ENCODE data around the gene NOX5. TPM values are rescaled to one million over a fixed set of nuclear protein-coding genes. Genes with fewer than 3 reads are reported as not detected.

Gene NOX5
- total RNA-seq, 1 donor from 2014 or later = 0.74 TPM

GRCh38 chr15:69027976-69028518 lies 13.6 kb downstream of the NOX5 start:
- Histone ChIP-seq H3K4me3 (no peak overlapping the region), H3K9me3 (no peaks in the 10 kb centered on the region), H3K4me1 (peaks cover 12% of the 10 kb centered on the region), H3K27me3 (no peaks in the 10 kb centered on the region), H3K27ac (no peak overlapping the region), H3K36me3 (no peaks in the 10 kb centered on the region)
- DNase-seq (ENCODE audit: extremely low spot score in 2 of 2) = no peak
- intact Hi-C loops (cut with DNase I) = no loop called here
- no peak for TF ChIP-seq CTCF (IDR thresholded peaks at IDR 0.05)
- TF ChIP-seq POLR2A (IDR thresholded peaks at IDR 0.05) = no peak
- no peak for TF ChIP-seq POLR2AphosphoS5 (IDR thresholded peaks at IDR 0.05; ENCODE audit: insufficient read depth in 1 of 2, low read depth in 1 of 2)

- no peak for DNase-seq (ENCODE audit: extremely low spot score in 2 of 2)
- Histone ChIP-seq H3K27ac (no peak overlapping the region), H3K27me3 (no peaks in the 10 kb centered on the region), H3K4me1 (peaks cover 12% of the 10 kb centered on the region), H3K9me3 (no peaks in the 10 kb centered on the region), H3K4me3 (peak overlapping the region in 1 of 2 donors; percentile 9), H3K36me3 (no peaks in the 10 kb centered on the region)
- intact Hi-C loops (cut with DNase I) = no loop called here
- TF ChIP-seq POLR2AphosphoS5 (IDR thresholded peaks at IDR 0.05; ENCODE audit: insufficient read depth in 1 of 2, low read depth in 1 of 2) = no peak
- TF ChIP-seq CTCF (IDR thresholded peaks at IDR 0.05) = no peak
- TF ChIP-seq POLR2A (IDR thresholded peaks at IDR 0.05) = no peak
Measured at GRCh38 chr15:69031013-69032001, 16.8 kb downstream of the NOX5 start.

GRCh38 chr15:69032031-69032430 lies 17.5 kb downstream of the NOX5 start:
- Histone ChIP-seq H3K27me3 (no peaks in the 10 kb centered on the region), H3K4me3 (peak overlapping the region in 1 of 2 donors; percentile 9), H3K4me1 (peaks cover 12% of the 10 kb centered on the region), H3K36me3 (no peaks in the 10 kb centered on the region), H3K27ac (no peak overlapping the region), H3K9me3 (no peaks in the 10 kb centered on the region)
- TF ChIP-seq CTCF (IDR thresholded peaks at IDR 0.05) (no peak), POLR2A (IDR thresholded peaks at IDR 0.05) (no peak)
- no peak for DNase-seq (ENCODE audit: extremely low spot score in 2 of 2)
- intact Hi-C loops (cut with DNase I) = no loop called here

- TF ChIP-seq CTCF (IDR thresholded peaks at IDR 0.05) = no peak
- no peak for TF ChIP-seq POLR2AphosphoS5 (IDR thresholded peaks at IDR 0.05; ENCODE audit: insufficient read depth in 1 of 2, low read depth in 1 of 2)
- TF ChIP-seq POLR2A (IDR thresholded peaks at IDR 0.05) = no peak
- Histone ChIP-seq H3K36me3 (no peaks in the 10 kb centered on the region), H3K9me3 (no peaks in the 10 kb centered on the region), H3K27ac (no peak overlapping the region), H3K27me3 (no peaks in the 10 kb centered on the region), H3K4me3 (no peak overlapping the region), H3K4me1 (peaks cover 12% of the 10 kb centered on the region)
- intact Hi-C loops (cut with DNase I) = no loop called here
- DNase-seq (ENCODE audit: extremely low spot score in 2 of 2) = no peak
Measured at GRCh38 chr15:69032703-69033373, 18.3 kb downstream of the NOX5 start.

Data from vagina (tissue), 2 donors.